Neural progenitor cell (in vitro differentiated cells): Measurements from ENCODE around the gene PHC1. TPM values are rescaled to one million over a fixed set of nuclear protein-coding genes. Genes with fewer than 3 reads are reported as not detected.
A peak's percentile ranks its signal among the peaks of the same experiment; 100 is the strongest.

ENCODE experiments used
- DNase-seq: peaks from one replicate; pipeline ENCODE4 v3.0.0-alpha.2; 2016; ENCODE audit warnings: low spot score
- H2AFZ ChIP-seq: fragments of 200-600 bp; sonication (generic); replicated peaks from 2 replicates; pipeline ENCODE4 v1.6.1; 2016; ENCODE audit warnings: antibody characterized with exemption
- H3F3A ChIP-seq: fragments of 200-600 bp; sonication (generic); 2 replicates; pipeline ENCODE4 v1.6.1; 2016; ENCODE audit warnings: antibody characterized with exemption, low read depth
- H3K27ac ChIP-seq: fragments of 200-600 bp; sonication (generic); 2 replicates; pipeline ENCODE4 v1.5.1; 2016; ENCODE audit warnings: mild to moderate bottlenecking
- H3K27me3 ChIP-seq: fragments of 200-600 bp; sonication (generic); 2 replicates; pipeline ENCODE4 v1.6.1; 2016; ENCODE audit warnings: mild to moderate bottlenecking, moderate library complexity
- H3K36me3 ChIP-seq: fragments of 200-600 bp; sonication (generic); 2 replicates; pipeline ENCODE4 v1.5.1; 2016
- H3K4me1 ChIP-seq: fragments of 200-600 bp; sonication (generic); 2 replicates; pipeline ENCODE4 v1.6.1; 2016; ENCODE audit warnings: mixed run types
- H3K4me2 ChIP-seq: fragments of 200-600 bp; sonication (generic); 2 replicates; pipeline ENCODE4 v1.6.1; 2016
- H3K4me3 ChIP-seq: fragments of 200-600 bp; sonication (generic); 2 replicates; pipeline ENCODE4 v1.5.1; 2016
- H3K79me2 ChIP-seq: fragments of 200-600 bp; sonication (generic); 2 replicates; pipeline ENCODE4 v1.6.1; 2016; ENCODE audit warnings: low read depth
- H3K9ac ChIP-seq: fragments of 200-600 bp; sonication (generic); 2 replicates; pipeline ENCODE4 v1.6.1; 2016
- H3K9me3 ChIP-seq: fragments of 200-600 bp; sonication (generic); 2 replicates; pipeline ENCODE4 v1.5.1; 2016; ENCODE audit warnings: low read depth
- H4K20me1 ChIP-seq: fragments of 200-600 bp; sonication (generic); 2 replicates; pipeline ENCODE4 v1.6.1; 2016; ENCODE audit warnings: low read depth
- H3K27ac Mint-ChIP-seq: 3 replicates; pipeline ENCODE4 v1.8.0; 2021; ENCODE audit warnings: mixed read lengths
- H3K27me3 Mint-ChIP-seq: 2 replicates; pipeline ENCODE4 v1.8.0; 2022; ENCODE audit warnings: low read depth, mild to moderate bottlenecking, inconsistent platforms, moderate library complexity, mixed read lengths; ENCODE audit not compliant: insufficient read depth
- H3K36me3 Mint-ChIP-seq: 3 replicates; pipeline ENCODE4 v1.8.0; 2021; ENCODE audit warnings: mixed read lengths
- H3K4me1 Mint-ChIP-seq: 3 replicates; pipeline ENCODE4 v1.8.0; 2021; ENCODE audit warnings: mixed read lengths
- H3K4me3 Mint-ChIP-seq: 3 replicates; pipeline ENCODE4 v1.8.0; 2021; ENCODE audit warnings: mild to moderate bottlenecking, moderate library complexity, mixed read lengths
- H3K9me3 Mint-ChIP-seq: 3 replicates; pipeline ENCODE4 v1.8.0; 2020; ENCODE audit warnings: mixed read lengths
- CTCF ChIP-seq: fragments of 200-600 bp; sonication (generic); IDR thresholded peaks from 2 replicates; pipeline ENCODE4 v1.5.1; 2017; ENCODE audit warnings: antibody characterized with exemption, mild to moderate bottlenecking
- EZH2 ChIP-seq: fragments of 200-600 bp; sonication (generic); IDR thresholded peaks from 2 replicates; pipeline ENCODE4 v1.6.1; 2017; ENCODE audit warnings: antibody characterized with exemption, mild to moderate bottlenecking, moderate library complexity
- EZH2phosphoT487 ChIP-seq: fragments of 200-600 bp; sonication (generic); IDR thresholded peaks from 2 replicates; pipeline ENCODE4 v1.6.1; 2017; ENCODE audit warnings: antibody characterized with exemption
- total RNA-seq: library from RNA; depleted of rRNA; stranded (reverse); fragments of >200 nt; gene quantifications from 2 replicates; pipeline ENCODE4 v1.2.3, GENCODE V29; 2015; ENCODE audit warnings: low replicate concordance

PHC1 gene
- total RNA-seq, 1 donor from 2014 or later: 62.7 TPM

GRCh38 chr12:8876887-8877286 lies 37.4 kb upstream of the PHC1 start:
- no peak overlapping the region for H3K9ac ChIP-seq
- no peaks in the 10 kb centered on the region for H4K20me1 ChIP-seq
- no peak overlapping the region for H3K27ac ChIP-seq
- no peaks in the 10 kb centered on the region for H3K9me3 Mint-ChIP-seq
- TF ChIP-seq EZH2phosphoT487: no peak
- TF ChIP-seq EZH2: no peak
- no peak for TF ChIP-seq CTCF
- H3K4me1 ChIP-seq: no peaks in the 10 kb centered on the region
- H3K36me3 Mint-ChIP-seq: no peaks in the 10 kb centered on the region
- H3K9me3 ChIP-seq: no peaks in the 10 kb centered on the region
- H3K4me3 Mint-ChIP-seq: no peak overlapping the region
- H3K27ac Mint-ChIP-seq: no peak overlapping the region
- H3K27me3 Mint-ChIP-seq: peaks cover 2% of the 10 kb centered on the region
- no peaks in the 10 kb centered on the region for H3K27me3 ChIP-seq
- no peaks in the 10 kb centered on the region for H3K36me3 ChIP-seq
- no peaks in the 10 kb centered on the region for H3K4me1 Mint-ChIP-seq
- no peaks in the 10 kb centered on the region for H3K79me2 ChIP-seq
- no peak overlapping the region for H3K4me2 ChIP-seq
- no peaks in the 10 kb centered on the region for H3F3A ChIP-seq
- no peak overlapping the region for H3K4me3 ChIP-seq
- DNase-seq: no peak
- H2AFZ ChIP-seq: peak overlapping the region; percentile 64

GRCh38 chr12:8886502-8887284 lies 27.6 kb upstream of the PHC1 start:
- Mint-ChIP-seq H3K36me3 (no peaks in the 10 kb centered on the region), H3K9me3 (no peaks in the 10 kb centered on the region), H3K27ac (no peak overlapping the region), H3K27me3 (no peaks in the 10 kb centered on the region), H3K4me3 (no peak overlapping the region), H3K4me1 (peaks cover 5% of the 10 kb centered on the region)
- DNase-seq: no peak
- H3K9me3 ChIP-seq: no peaks in the 10 kb centered on the region
- no peaks in the 10 kb centered on the region for H3K36me3 ChIP-seq
- no peak overlapping the region for H3K4me3 ChIP-seq
- H4K20me1 ChIP-seq: no peaks in the 10 kb centered on the region
- TF ChIP-seq EZH2phosphoT487 (no peak), CTCF (no peak), EZH2 (no peak)
- H3K27ac ChIP-seq: no peak overlapping the region
- no peak overlapping the region for H3K9ac ChIP-seq
- H3K27me3 ChIP-seq: no peaks in the 10 kb centered on the region
- no peaks in the 10 kb centered on the region for H3F3A ChIP-seq
- no peaks in the 10 kb centered on the region for H3K4me1 ChIP-seq
- no peaks in the 10 kb centered on the region for H3K79me2 ChIP-seq
- H2AFZ ChIP-seq: no peak overlapping the region
- no peak overlapping the region for H3K4me2 ChIP-seq

- no peak overlapping the region for H3K4me3 Mint-ChIP-seq
- Histone ChIP-seq H3F3A (no peaks in the 10 kb centered on the region), H2AFZ (no peak overlapping the region), H3K9me3 (no peaks in the 10 kb centered on the region), H3K4me1 (no peaks in the 10 kb centered on the region), H3K79me2 (no peaks in the 10 kb centered on the region), H3K9ac (no peak overlapping the region), H3K36me3 (no peaks in the 10 kb centered on the region), H4K20me1 (no peaks in the 10 kb centered on the region), H3K4me2 (no peak overlapping the region), H3K27me3 (no peaks in the 10 kb centered on the region), H3K4me3 (no peak overlapping the region), H3K27ac (no peak overlapping the region)
- peaks cover 5% of the 10 kb centered on the region for H3K4me1 Mint-ChIP-seq
- no peak for DNase-seq
- H3K27me3 Mint-ChIP-seq: no peaks in the 10 kb centered on the region
- H3K36me3 Mint-ChIP-seq: no peaks in the 10 kb centered on the region
- no peak for TF ChIP-seq EZH2
- no peak for TF ChIP-seq CTCF
- TF ChIP-seq EZH2phosphoT487: no peak
- no peaks in the 10 kb centered on the region for H3K9me3 Mint-ChIP-seq
- H3K27ac Mint-ChIP-seq: no peak overlapping the region
These were observed 27.0 kb upstream of the PHC1 start for GRCh38 chr12:8887285-8887715.
